Activated naive CD4-positive, alpha-beta T cell treated with anti-CD3 and anti-CD28 coated beads, Interleukin-2, amount 50 U/mL, for 24 hours (primary cell): Measurements from ENCODE around the gene MN1.

Experiments
- H3K27ac Mint-ChIP-seq: one replicate; pipeline ENCODE4 v1.8.0; 2021; ENCODE audit warnings: mild to moderate bottlenecking, mixed read lengths
- H3K27me3 Mint-ChIP-seq: one replicate; pipeline ENCODE4 v1.8.0; 2021; ENCODE audit warnings: mixed read lengths
- H3K36me3 Mint-ChIP-seq: one replicate; pipeline ENCODE4 v1.8.0; 2021; ENCODE audit warnings: mixed read lengths
- H3K4me1 Mint-ChIP-seq: one replicate; pipeline ENCODE4 v1.8.0; 2021; ENCODE audit warnings: mixed read lengths
- H3K4me3 Mint-ChIP-seq: one replicate; pipeline ENCODE4 v1.8.0; 2021; ENCODE audit warnings: mild to moderate bottlenecking, mixed read lengths
- H3K9me3 Mint-ChIP-seq: one replicate; pipeline ENCODE4 v1.8.0; 2021; ENCODE audit warnings: mixed read lengths

MN1 gene

DNA sequence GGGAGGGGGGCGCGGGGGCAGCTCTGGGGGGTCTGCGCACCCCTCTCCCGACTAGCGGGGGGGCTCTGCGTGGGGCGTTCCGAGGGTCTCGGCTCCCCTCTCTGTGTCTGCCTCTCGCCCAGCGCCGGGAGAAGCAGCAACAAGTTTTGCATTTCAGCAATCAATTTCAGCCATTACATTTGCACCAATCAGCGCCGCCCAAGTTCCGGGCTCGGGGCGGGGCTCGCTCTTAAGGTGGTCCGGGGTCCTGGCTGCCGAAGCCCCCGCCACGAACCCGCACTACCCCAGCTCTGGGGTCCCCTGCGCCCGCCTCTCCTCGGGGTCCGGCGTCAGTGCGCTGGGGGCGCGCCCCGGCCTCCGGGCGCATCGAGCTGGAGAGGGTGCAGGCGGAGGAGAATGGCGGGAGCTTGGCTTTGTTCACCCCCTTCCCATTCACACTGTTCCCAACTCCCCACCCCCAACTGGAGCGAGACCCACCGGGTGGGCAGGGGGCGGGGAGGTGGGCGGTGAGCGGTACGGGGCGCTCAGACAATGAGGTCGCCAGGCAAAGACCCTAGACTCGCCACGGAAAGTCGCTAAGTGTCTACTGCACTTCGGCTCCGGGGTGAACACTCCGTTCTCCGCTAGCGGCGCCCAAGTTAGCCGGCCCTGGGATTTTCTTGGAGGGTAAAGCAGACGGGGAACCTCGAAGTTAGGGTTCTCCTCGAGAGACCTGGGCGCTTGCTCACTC is at the start of gene MN1:
Gene MN1, minus strand, starts transcription at position 141 of the 730 bp plus-strand sequence. CDS start 1,213 bp downstream, outside the sequence.
- Mint-ChIP-seq H3K4me1 (peaks cover 14% of the 10 kb centered on the region), H3K9me3 (no peaks in the 10 kb centered on the region), H3K4me3 (peak within 1 kb of the TSS; percentile 87), H3K36me3 (no peaks in the 10 kb centered on the region), H3K27me3 (peaks cover 7% of the 10 kb centered on the region), H3K27ac (no peak within 1 kb of the TSS)

- no peaks in the 10 kb centered on the region for H3K4me1 Mint-ChIP-seq
- H3K4me3 Mint-ChIP-seq: no peak overlapping the region
- H3K27ac Mint-ChIP-seq: no peak overlapping the region
Observed at GRCh38 chr22:27850000-27850521, 48.5 kb upstream of the MN1 start.

GRCh38 chr22:27848005-27848404 is 46.4 kb upstream of the MN1 start:
- Mint-ChIP-seq H3K9me3 (no peaks in the 10 kb centered on the region), H3K4me1 (no peaks in the 10 kb centered on the region), H3K36me3 (peaks cover 24% of the 10 kb centered on the region), H3K4me3 (no peak overlapping the region), H3K27me3 (no peaks in the 10 kb centered on the region), H3K27ac (peak overlapping the region; percentile 0)

More at GRCh38 chr22:27850000-27850521, 48.5 kb upstream of the MN1 start:
- Mint-ChIP-seq H3K9me3 (no peaks in the 10 kb centered on the region), H3K27me3 (no peaks in the 10 kb centered on the region), H3K36me3 (peaks cover 26% of the 10 kb centered on the region)

GRCh38 chr22:27846910-27847309 is 45.4 kb upstream of the MN1 start:
- H3K27me3 Mint-ChIP-seq: no peaks in the 10 kb centered on the region
- peaks cover 19% of the 10 kb centered on the region for H3K36me3 Mint-ChIP-seq
- H3K4me1 Mint-ChIP-seq: no peaks in the 10 kb centered on the region
- no peak overlapping the region for H3K27ac Mint-ChIP-seq
- no peak overlapping the region for H3K4me3 Mint-ChIP-seq
- no peaks in the 10 kb centered on the region for H3K9me3 Mint-ChIP-seq

DNA sequence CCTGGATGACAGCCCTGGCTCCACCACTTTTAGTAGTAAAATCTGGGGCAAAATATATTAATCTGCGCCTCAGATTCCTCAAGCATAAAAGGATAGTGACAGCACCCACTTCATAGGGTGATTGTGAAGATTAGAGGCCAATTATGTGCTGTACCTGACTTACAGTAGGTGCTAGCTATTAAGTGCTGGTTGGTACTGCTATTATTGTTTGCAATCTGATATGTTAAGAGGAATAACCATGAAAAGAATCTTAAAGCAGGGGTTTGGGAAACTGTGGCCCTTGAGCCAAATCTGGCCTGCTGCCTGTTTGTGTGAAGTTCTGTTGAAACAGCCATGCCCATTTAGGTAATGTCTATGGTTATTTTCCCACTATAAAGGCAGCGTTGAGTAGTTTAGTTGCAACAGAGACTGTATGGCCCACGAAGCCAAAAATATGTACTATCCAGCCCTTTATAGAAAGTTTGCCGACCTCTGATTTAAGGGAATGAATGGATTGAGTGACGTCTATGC is 44.7 kb upstream of the MN1 start:
- H3K27ac Mint-ChIP-seq: no peak overlapping the region
- H3K27me3 Mint-ChIP-seq: no peaks in the 10 kb centered on the region
- peaks cover 15% of the 10 kb centered on the region for H3K36me3 Mint-ChIP-seq
- no peak overlapping the region for H3K4me3 Mint-ChIP-seq
- H3K4me1 Mint-ChIP-seq: no peaks in the 10 kb centered on the region
- no peaks in the 10 kb centered on the region for H3K9me3 Mint-ChIP-seq

- no peaks in the 10 kb centered on the region for H3K9me3 Mint-ChIP-seq
- H3K4me3 Mint-ChIP-seq: no peak overlapping the region
- no peaks in the 10 kb centered on the region for H3K27me3 Mint-ChIP-seq
- peaks cover 15% of the 10 kb centered on the region for H3K36me3 Mint-ChIP-seq
- no peaks in the 10 kb centered on the region for H3K4me1 Mint-ChIP-seq
- no peak overlapping the region for H3K27ac Mint-ChIP-seq
Observed at GRCh38 chr22:27845644-27846043, 44.1 kb upstream of the MN1 start.

GRCh38 chr22:27844656-27845591 is 43.4 kb upstream of the MN1 start:
- no peaks in the 10 kb centered on the region for H3K4me1 Mint-ChIP-seq
- H3K36me3 Mint-ChIP-seq: peaks cover 13% of the 10 kb centered on the region
- no peak overlapping the region for H3K27ac Mint-ChIP-seq
- H3K27me3 Mint-ChIP-seq: no peaks in the 10 kb centered on the region
- H3K9me3 Mint-ChIP-seq: no peaks in the 10 kb centered on the region
- no peak overlapping the region for H3K4me3 Mint-ChIP-seq

- Mint-ChIP-seq H3K9me3 (no peaks in the 10 kb centered on the region), H3K27ac (no peak overlapping the region), H3K4me1 (no peaks in the 10 kb centered on the region), H3K4me3 (no peak overlapping the region), H3K27me3 (no peaks in the 10 kb centered on the region), H3K36me3 (peaks cover 16% of the 10 kb centered on the region)
Observed at GRCh38 chr22:27844256-27844655, 42.7 kb upstream of the MN1 start.

DNA sequence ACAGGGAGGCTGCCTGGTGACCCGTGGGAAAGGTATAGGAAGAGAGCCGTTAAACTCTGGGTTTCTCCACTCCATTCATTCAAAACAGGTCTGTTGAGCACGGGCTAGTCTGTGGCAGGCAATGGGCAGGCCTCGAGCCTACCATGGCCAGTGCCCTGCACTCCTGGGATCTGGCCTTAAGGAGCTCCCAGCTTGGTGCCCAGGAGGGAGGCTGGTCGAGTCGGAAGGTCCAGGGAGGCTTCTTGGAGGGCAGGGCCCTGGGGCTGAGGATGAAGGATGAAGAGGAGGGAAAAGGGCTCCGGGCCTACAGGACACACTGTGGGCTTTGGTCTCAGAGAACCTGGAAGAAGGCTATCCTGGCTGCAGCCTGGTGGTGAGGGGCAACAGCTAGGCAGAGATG is 41.9 kb upstream of the MN1 start:
- no peaks in the 10 kb centered on the region for H3K27me3 Mint-ChIP-seq
- no peak overlapping the region for H3K27ac Mint-ChIP-seq
- H3K36me3 Mint-ChIP-seq: peaks cover 18% of the 10 kb centered on the region
- H3K4me3 Mint-ChIP-seq: no peak overlapping the region
- H3K4me1 Mint-ChIP-seq: no peaks in the 10 kb centered on the region
- no peaks in the 10 kb centered on the region for H3K9me3 Mint-ChIP-seq

- no peak overlapping the region for H3K27ac Mint-ChIP-seq
- H3K4me1 Mint-ChIP-seq: no peaks in the 10 kb centered on the region
- peaks cover 15% of the 10 kb centered on the region for H3K36me3 Mint-ChIP-seq
- no peaks in the 10 kb centered on the region for H3K27me3 Mint-ChIP-seq
- no peak overlapping the region for H3K4me3 Mint-ChIP-seq
- no peaks in the 10 kb centered on the region for H3K9me3 Mint-ChIP-seq
Observed at GRCh38 chr22:27842669-27843431, 41.3 kb upstream of the MN1 start.

GRCh38 chr22:27842201-27842600 is 40.6 kb upstream of the MN1 start:
- Mint-ChIP-seq H3K4me1 (no peaks in the 10 kb centered on the region), H3K36me3 (peaks cover 17% of the 10 kb centered on the region), H3K27me3 (no peaks in the 10 kb centered on the region), H3K9me3 (no peaks in the 10 kb centered on the region), H3K27ac (no peak overlapping the region), H3K4me3 (no peak overlapping the region)

DNA sequence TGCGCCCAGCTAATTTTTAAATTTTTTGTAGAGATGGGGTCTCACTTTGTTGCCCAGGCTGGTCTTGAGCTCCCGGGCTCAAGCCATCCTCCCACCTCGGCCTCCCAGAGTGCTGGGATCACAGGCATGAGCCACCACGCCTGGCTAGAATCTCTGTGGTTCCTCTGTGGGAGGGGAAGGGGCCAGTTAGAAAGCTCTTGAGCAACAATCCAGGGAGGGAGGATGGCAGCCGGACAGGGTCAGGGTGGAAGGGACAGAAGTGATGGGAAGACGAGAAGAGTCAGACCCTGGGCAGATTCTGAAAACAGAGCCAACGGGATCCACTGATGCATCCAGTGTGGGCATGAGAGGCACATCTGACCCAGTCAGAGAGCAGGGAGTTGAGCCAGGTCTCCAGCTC is 38.9 kb upstream of the MN1 start:
- Mint-ChIP-seq H3K27ac (no peak overlapping the region), H3K9me3 (no peaks in the 10 kb centered on the region), H3K4me1 (no peaks in the 10 kb centered on the region), H3K27me3 (no peaks in the 10 kb centered on the region), H3K4me3 (no peak overlapping the region), H3K36me3 (peaks cover 16% of the 10 kb centered on the region)

DNA sequence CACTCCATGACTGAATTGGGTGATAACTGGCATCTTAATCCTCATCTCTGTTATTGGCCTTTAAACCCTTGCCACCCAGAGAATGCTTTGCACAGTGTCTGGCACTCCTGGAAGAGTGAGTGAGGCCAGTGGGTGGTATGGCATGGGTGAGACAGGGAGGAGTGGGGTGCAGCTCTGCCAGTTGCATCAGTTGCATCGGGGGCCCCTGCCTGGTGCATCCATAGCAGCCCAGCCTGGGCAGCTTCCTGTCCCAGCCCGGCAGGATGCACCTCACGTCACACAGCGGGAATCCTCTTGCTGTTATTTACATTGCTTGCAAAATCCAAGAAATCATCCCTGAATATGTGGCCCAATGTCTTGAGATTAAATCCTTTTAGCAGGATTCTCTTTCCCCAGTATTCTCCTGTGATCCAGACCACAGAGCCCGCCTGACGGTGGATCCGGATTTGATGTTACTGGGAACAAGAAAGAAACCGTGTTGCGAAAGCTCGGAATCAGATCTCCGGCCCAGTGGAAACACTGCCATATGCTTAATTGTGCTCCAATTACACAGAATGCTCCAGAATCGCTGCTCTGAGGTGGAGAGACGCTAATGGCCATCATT is 37.6 kb upstream of the MN1 start:
- peaks cover 14% of the 10 kb centered on the region for H3K36me3 Mint-ChIP-seq

GRCh38 chr22:27836181-27836580 is 34.6 kb upstream of the MN1 start:
- Mint-ChIP-seq H3K27me3 (no peaks in the 10 kb centered on the region), H3K4me1 (peaks cover 14% of the 10 kb centered on the region), H3K36me3 (peaks cover 14% of the 10 kb centered on the region), H3K9me3 (no peaks in the 10 kb centered on the region), H3K4me3 (no peak overlapping the region), H3K27ac (no peak overlapping the region)

More for the DNA sequence above, 37.6 kb upstream of the MN1 start:
- no peaks in the 10 kb centered on the region for H3K9me3 Mint-ChIP-seq
- no peaks in the 10 kb centered on the region for H3K27me3 Mint-ChIP-seq
- H3K4me3 Mint-ChIP-seq: no peak overlapping the region
- H3K27ac Mint-ChIP-seq: no peak overlapping the region
- no peaks in the 10 kb centered on the region for H3K4me1 Mint-ChIP-seq

- H3K27me3 Mint-ChIP-seq: no peaks in the 10 kb centered on the region
- H3K9me3 Mint-ChIP-seq: no peaks in the 10 kb centered on the region
- H3K4me1 Mint-ChIP-seq: peaks cover 17% of the 10 kb centered on the region
- no peak overlapping the region for H3K27ac Mint-ChIP-seq
- peaks cover 14% of the 10 kb centered on the region for H3K36me3 Mint-ChIP-seq
- no peak overlapping the region for H3K4me3 Mint-ChIP-seq
Observed at GRCh38 chr22:27835446-27835845, 33.9 kb upstream of the MN1 start.
